Skeletal muscle satellite cell (primary cell): ENCODE data around the gene ALX1. TPM values are rescaled to one million over a fixed set of nuclear protein-coding genes. Genes with fewer than 3 reads are reported as not detected.
A peak's percentile ranks its signal among the peaks of the same experiment; 100 is the strongest.

Source experiments
- H3K27me3 ChIP-seq: 2 replicates; pipeline ENCODE4 v1.7.0; 2013; ENCODE audit warnings: low read length; ENCODE audit not compliant: control insufficient read depth, insufficient read depth
- H3K36me3 ChIP-seq: 2 replicates; pipeline ENCODE4 v1.7.0; 2013; ENCODE audit warnings: mild to moderate bottlenecking, control low read depth, low read length; ENCODE audit not compliant: insufficient read depth
- H3K4me1 ChIP-seq: 2 replicates; pipeline ENCODE4 v1.7.0; 2013; ENCODE audit warnings: low read length; ENCODE audit not compliant: control insufficient read depth, insufficient read depth
- H3K4me2 ChIP-seq: 2 replicates; pipeline ENCODE4 v1.7.0; 2013; ENCODE audit warnings: mild to moderate bottlenecking, low read length
- H3K4me3 ChIP-seq: 2 replicates; pipeline ENCODE4 v1.7.0; 2013; ENCODE audit warnings: low read length
- H3K9ac ChIP-seq: 2 replicates; pipeline ENCODE4 v1.7.0; 2013; ENCODE audit warnings: mild to moderate bottlenecking, low read depth, low read length, moderate library complexity
- H3K9me3 ChIP-seq: replicated peaks from 2 replicates; pipeline ENCODE4 v1.7.0; 2013; ENCODE audit warnings: mild to moderate bottlenecking, control low read depth, low read length
- total RNA-seq: library from RNA; depleted of rRNA; stranded (reverse); fragments of >200 nt; gene quantifications from 2 replicates; pipeline ENCODE4 v1.2.3, GENCODE V29; 2012; rRNA removed

The ALX1 gene
- total RNA-seq: 0.66 and 1.3 TPM in 2 replicates

- Histone ChIP-seq H3K4me2 (peak within 1 kb of the TSS; percentile 87), H3K27me3 (peaks cover 80% of the 10 kb centered on the region), H3K9ac (peak within 1 kb of the TSS; percentile 6), H3K9me3 (no peaks in the 10 kb centered on the region), H3K4me3 (peak within 1 kb of the TSS; percentile 68), H3K4me1 (peaks cover 8% of the 10 kb centered on the region), H3K36me3 (no peaks in the 10 kb centered on the region)
Measured at GRCh38 chr12:85280165-85280983, at the start of gene ALX1. Gene ALX1 (plus strand): TSS chr12:85280220. CDS start chr12:85280262, 42 bp downstream.

- Histone ChIP-seq H3K36me3 (no peaks in the 10 kb centered on the region), H3K4me2 (no peak overlapping the region), H3K9ac (no peak overlapping the region)
Measured at GRCh38 chr12:85237327-85237726, 42.7 kb upstream of the ALX1 start.

GRCh38 chr12:85244561-85244960 lies 35.5 kb upstream of the ALX1 start:
- Histone ChIP-seq H3K9ac (no peak overlapping the region), H3K4me2 (no peak overlapping the region), H3K9me3 (no peaks in the 10 kb centered on the region), H3K4me3 (no peak overlapping the region), H3K36me3 (no peaks in the 10 kb centered on the region), H3K27me3 (no peaks in the 10 kb centered on the region), H3K4me1 (no peaks in the 10 kb centered on the region)

More at GRCh38 chr12:85237327-85237726, 42.7 kb upstream of the ALX1 start:
- no peaks in the 10 kb centered on the region for H3K4me1 ChIP-seq
- no peaks in the 10 kb centered on the region for H3K9me3 ChIP-seq
- H3K27me3 ChIP-seq: no peaks in the 10 kb centered on the region
- no peak overlapping the region for H3K4me3 ChIP-seq

GRCh38 chr12:85253853-85254252 lies 26.2 kb upstream of the ALX1 start:
- Histone ChIP-seq H3K27me3 (no peaks in the 10 kb centered on the region), H3K36me3 (no peaks in the 10 kb centered on the region), H3K9ac (no peak overlapping the region), H3K4me1 (no peaks in the 10 kb centered on the region), H3K9me3 (no peaks in the 10 kb centered on the region), H3K4me2 (no peak overlapping the region), H3K4me3 (no peak overlapping the region)

- Histone ChIP-seq H3K27me3 (no peaks in the 10 kb centered on the region), H3K4me2 (no peak overlapping the region), H3K36me3 (no peaks in the 10 kb centered on the region), H3K9me3 (no peaks in the 10 kb centered on the region), H3K9ac (no peak overlapping the region), H3K4me1 (no peaks in the 10 kb centered on the region), H3K4me3 (no peak overlapping the region)
Measured at GRCh38 chr12:85257671-85258070, 22.3 kb upstream of the ALX1 start.

GRCh38 chr12:85260447-85260846 lies 19.6 kb upstream of the ALX1 start:
- H3K4me2 ChIP-seq: no peak overlapping the region
- no peaks in the 10 kb centered on the region for H3K9me3 ChIP-seq
- H3K9ac ChIP-seq: no peak overlapping the region
- H3K36me3 ChIP-seq: no peaks in the 10 kb centered on the region
- H3K4me1 ChIP-seq: no peaks in the 10 kb centered on the region
- no peak overlapping the region for H3K4me3 ChIP-seq
- H3K27me3 ChIP-seq: peaks cover 3% of the 10 kb centered on the region

GRCh38 chr12:85260896-85261295 lies 19.1 kb upstream of the ALX1 start:
- no peaks in the 10 kb centered on the region for H3K9me3 ChIP-seq

GRCh38 chr12:85266356-85266755 lies 13.7 kb upstream of the ALX1 start:
- Histone ChIP-seq H3K9ac (no peak overlapping the region), H3K4me1 (no peaks in the 10 kb centered on the region), H3K4me2 (no peak overlapping the region), H3K9me3 (no peaks in the 10 kb centered on the region), H3K36me3 (no peaks in the 10 kb centered on the region), H3K4me3 (no peak overlapping the region), H3K27me3 (peaks cover 37% of the 10 kb centered on the region)

More at GRCh38 chr12:85260896-85261295, 19.1 kb upstream of the ALX1 start:
- Histone ChIP-seq H3K4me3 (no peak overlapping the region), H3K27me3 (peaks cover 3% of the 10 kb centered on the region), H3K9ac (no peak overlapping the region), H3K36me3 (no peaks in the 10 kb centered on the region), H3K4me1 (no peaks in the 10 kb centered on the region), H3K4me2 (no peak overlapping the region)

- no peaks in the 10 kb centered on the region for H3K4me1 ChIP-seq
- H3K4me2 ChIP-seq: no peak overlapping the region
- H3K4me3 ChIP-seq: no peak overlapping the region
- H3K9ac ChIP-seq: no peak overlapping the region
- H3K36me3 ChIP-seq: no peaks in the 10 kb centered on the region
- no peaks in the 10 kb centered on the region for H3K9me3 ChIP-seq
- H3K27me3 ChIP-seq: peaks cover 80% of the 10 kb centered on the region
Measured at GRCh38 chr12:85273381-85274314, 6.4 kb upstream of the ALX1 start.

GRCh38 chr12:85274315-85274651 lies 5.7 kb upstream of the ALX1 start:
- H3K9ac ChIP-seq: no peak overlapping the region
- H3K36me3 ChIP-seq: no peaks in the 10 kb centered on the region
- H3K4me3 ChIP-seq: no peak overlapping the region
- H3K27me3 ChIP-seq: peaks cover 82% of the 10 kb centered on the region
- no peak overlapping the region for H3K4me2 ChIP-seq
- no peaks in the 10 kb centered on the region for H3K4me1 ChIP-seq
- no peaks in the 10 kb centered on the region for H3K9me3 ChIP-seq

GRCh38 chr12:85275374-85275773 lies 4.6 kb upstream of the ALX1 start:
- Histone ChIP-seq H3K27me3 (peaks cover 82% of the 10 kb centered on the region), H3K9me3 (no peaks in the 10 kb centered on the region), H3K4me1 (peaks cover 3% of the 10 kb centered on the region), H3K36me3 (no peaks in the 10 kb centered on the region), H3K4me2 (no peak overlapping the region), H3K4me3 (no peak overlapping the region), H3K9ac (no peak overlapping the region)
